NB4 (cell line): Measurements from ENCODE around the gene UQCRFS1.

Experiments
- DNase-seq: peaks from one replicate; pipeline ENCODE4 v3.0.0; 2010; ENCODE audit warnings: low read depth
- H3K4me3 ChIP-seq: one replicate; pipeline ENCODE4 v1.5.1; 2011; ENCODE audit warnings: mild to moderate bottlenecking, low read depth, low read length, moderate library complexity
- CTCF ChIP-seq: IDR thresholded peaks from one replicate; pipeline ENCODE4 v1.5.1; 2012; ENCODE audit warnings: low read depth, low read length
- MAX ChIP-seq: IDR thresholded peaks from 2 replicates; pipeline ENCODE4 v1.6.1; 2011; ENCODE audit warnings: low read depth, low read length
- MYC ChIP-seq: IDR thresholded peaks from 2 replicates; pipeline ENCODE4 v1.6.1; 2011; ENCODE audit warnings: low read depth, low read length
- POLR2A ChIP-seq: IDR thresholded peaks from 2 replicates; pipeline ENCODE4 v1.6.1; 2011; ENCODE audit warnings: mild to moderate bottlenecking; ENCODE audit not compliant: insufficient read length; ENCODE audit errors: extremely low read depth

UQCRFS1 gene

GRCh38 chr19:29194658-29195057, 18.3 kb downstream of the UQCRFS1 start:
- DNase-seq = no peak
- no peak overlapping the region for H3K4me3 ChIP-seq
- no peak for TF ChIP-seq MAX
- no peak for TF ChIP-seq POLR2A
- TF ChIP-seq MYC = no peak
- no peak for TF ChIP-seq CTCF

- TF ChIP-seq MYC (no peak), POLR2A (no peak), CTCF (no peak), MAX (no peak)
- H3K4me3 ChIP-seq = no peak overlapping the region
- DNase-seq = no peak
These were observed 19.8 kb downstream of the UQCRFS1 start for GRCh38 chr19:29193155-29193554.

- TF ChIP-seq MYC (no peak), POLR2A (no peak), CTCF (no peak), MAX (no peak)
- DNase-seq = no peak
- no peak overlapping the region for H3K4me3 ChIP-seq
These were observed 21.9 kb downstream of the UQCRFS1 start for GRCh38 chr19:29191005-29191404.

- TF ChIP-seq MYC = no peak
- TF ChIP-seq POLR2A = no peak
- no peak for TF ChIP-seq MAX
- TF ChIP-seq CTCF = no peak
- DNase-seq = no peak
- H3K4me3 ChIP-seq = no peak overlapping the region
These were observed 24.0 kb downstream of the UQCRFS1 start for GRCh38 chr19:29189033-29189360.

GRCh38 chr19:29188289-29189032, 24.5 kb downstream of the UQCRFS1 start:
- TF ChIP-seq CTCF (no peak), MAX (no peak), POLR2A (no peak), MYC (no peak)
- peak; percentile 10 for DNase-seq
- H3K4me3 ChIP-seq = no peak overlapping the region

- no peak for TF ChIP-seq POLR2A
- no peak for TF ChIP-seq MAX
- no peak for TF ChIP-seq CTCF
- no peak for TF ChIP-seq MYC
- DNase-seq = no peak
- no peak overlapping the region for H3K4me3 ChIP-seq
These were observed 25.3 kb downstream of the UQCRFS1 start for GRCh38 chr19:29187676-29188075.
